Gastrocnemius medialis (tissue), 4 donors: ENCODE measurements around the gene GHITM. TPM values are rescaled to one million over a fixed set of nuclear protein-coding genes. Genes with fewer than 3 reads are reported as not detected.

Experiments
- ATAC-seq, 2 donors: fragments of 150-250 bp; one replicate each; pipeline ENCODE4 v1.9.1; 2016
- DNase-seq, 2 donors: peaks; one replicate each; pipeline ENCODE4 v3.0.0-alpha.2; 2019
- H3K27ac ChIP-seq, 4 donors: fragments of 200-600 bp; sonication (generic); 1 replicate in 1 of 4; 2 replicates in 3 of 4; pipeline ENCODE4 v1.5.1; 2016 to 2018; ENCODE audit warnings: mild to moderate bottlenecking in 2 of 4, moderate library complexity in 1 of 4
- H3K27me3 ChIP-seq, 3 donors: fragments of 200-600 bp; sonication (generic) in 2 of 3; 1 replicate in 1 of 3; 2 replicates in 2 of 3; pipeline versions ENCODE4 v1.5.1 to v1.6.0; 2016 to 2019; ENCODE audit warnings: mild to moderate bottlenecking in 1 of 3, moderate library complexity in 1 of 3
- H3K36me3 ChIP-seq, 2 donors: fragments of 200-600 bp; sonication (generic) in 1 of 2; one replicate each; pipeline ENCODE4 v1.5.1; 2017 to 2018
- H3K4me1 ChIP-seq, 2 donors: fragments of 200-600 bp; sonication (generic) in 1 of 2; one replicate each; pipeline ENCODE4 v1.5.1; 2016 to 2017; ENCODE audit warnings: mild to moderate bottlenecking in 2 of 2
- H3K4me3 ChIP-seq, 4 donors: fragments of 200-600 bp; sonication (generic) in 3 of 4; 1 replicate in 1 of 4; 2 replicates in 3 of 4; pipeline ENCODE4 v1.5.1; 2016 to 2019; ENCODE audit warnings: mild to moderate bottlenecking in 2 of 4
- H3K9me3 ChIP-seq, 3 donors: fragments of 200-600 bp; sonication (generic) in 2 of 3; 1 replicate in 1 of 3; 2 replicates in 2 of 3; pipeline ENCODE4 v1.5.1; 2016 to 2019
- CTCF ChIP-seq, 5 experiments: fragments of 450-650 bp in 3 of 5; fragments of 200-600 bp in 2 of 5; sonication (generic) in 2 of 5; IDR thresholded peaks in 4 of 5; conservative IDR thresholded peaks in 1 of 5; 1 replicate in 4 of 5; 2 replicates in 1 of 5; pipeline ENCODE4 v1.5.1; 2016 to 2019; ENCODE audit warnings: antibody characterized with exemption in 5 of 5, mild to moderate bottlenecking in 3 of 5, moderate library complexity in 3 of 5
- POLR2A ChIP-seq, 2 donors: fragments of 450-650 bp; IDR thresholded peaks; one replicate each; pipeline ENCODE4 v1.6.1; 2017; ENCODE audit warnings: antibody characterized with exemption in 2 of 2, mild to moderate bottlenecking in 2 of 2, moderate library complexity in 2 of 2
- in situ Hi-C, 4 donors: fragments of 200-750 bp; cut with MboI; loops; one replicate each; pipeline versions ENCODE4 v1.15.0 to v1.8.0; 2017; ENCODE audit warnings: low sequenced_read_pairs in 4 of 4
- intact Hi-C: fragments of 100-400 bp; cut with DNase I; formaldehyde crosslinking; loops from one replicate; pipeline ENCODE4 v1.15.1; 2023; ENCODE audit warnings: low total_unique reads
- total RNA-seq, 4 donors: library from RNA; depleted of rRNA; stranded (reverse); fragments of >200 nt; gene quantifications; one replicate each; pipeline versions ENCODE4 v1.1.0 to v1.2.3, GENCODE V29; 2016

The GHITM gene
- total RNA-seq, 4 donors from 2014 or later = 307 to 444 (median 358) TPM

GRCh38 chr10:84193327-84193726, 54.0 kb downstream of the GHITM start:
- DNase-seq (no peak), ATAC-seq (no peak)
- in situ Hi-C loops (no loop called here), intact Hi-C loops (no loop called here)
- Histone ChIP-seq H3K27me3 (peaks cover 15 to 25% (median 20%) of the 10 kb centered on the region in 3 donors), H3K9me3 (no peaks in the 10 kb centered on the region), H3K4me1 (peaks cover 0 to 3% of the 10 kb centered on the region in 2 donors), H3K27ac (no peak overlapping the region), H3K4me3 (no peak overlapping the region), H3K36me3 (no peaks in the 10 kb centered on the region)
- TF ChIP-seq POLR2A (IDR thresholded peaks at IDR 0.05) (no peak), CTCF (IDR thresholded peaks at IDR 0.05 in 4 of 5, conservative IDR thresholded peaks at IDR 0.05 in 1 of 5) (no peak)

GRCh38 chr10:84193846-84194423, 54.6 kb downstream of the GHITM start:
- DNase-seq = no peak
- H3K9me3 ChIP-seq = no peaks in the 10 kb centered on the region
- in situ Hi-C loops = no loop called here

GRCh38 chr10:84194424-84195043, 55.2 kb downstream of the GHITM start, which contains the start of gene CDHR1:
Gene CDHR1, plus strand, starts transcription at chr10:84194537. Its CDS starts 224 bp downstream, at chr10:84194761.
- Histone ChIP-seq H3K27ac (no peak within 1 kb of the TSS), H3K36me3 (no peaks in the 10 kb centered on the region), H3K27me3 (peaks cover 15 to 25% (median 20%) of the 10 kb centered on the region in 3 donors), H3K9me3 (no peaks in the 10 kb centered on the region), H3K4me1 (peaks cover 0 to 3% of the 10 kb centered on the region in 2 donors), H3K4me3 (peak within 1 kb of the TSS; percentile 28 to 53 (median 46))
- TF ChIP-seq CTCF (IDR thresholded peaks at IDR 0.05 in 4 of 5, conservative IDR thresholded peaks at IDR 0.05 in 1 of 5) (no peak), POLR2A (IDR thresholded peaks at IDR 0.05) (no peak)
- no peak for DNase-seq
- intact Hi-C loops (no loop called here), in situ Hi-C loops (no loop called here)
- no peak for ATAC-seq

More at GRCh38 chr10:84193846-84194423, 54.6 kb downstream of the GHITM start:
- intact Hi-C loops = no loop called here
- peaks cover 15 to 25% (median 20%) of the 10 kb centered on the region in 3 donors for H3K27me3 ChIP-seq
- no peak for TF ChIP-seq CTCF (IDR thresholded peaks at IDR 0.05 in 4 of 5, conservative IDR thresholded peaks at IDR 0.05 in 1 of 5)
- TF ChIP-seq POLR2A (IDR thresholded peaks at IDR 0.05) = no peak
- peak overlapping the region; percentile 28 to 53 (median 46) for H3K4me3 ChIP-seq
- no peak overlapping the region for H3K27ac ChIP-seq
- no peak for ATAC-seq
- peaks cover 0 to 3% of the 10 kb centered on the region in 2 donors for H3K4me1 ChIP-seq
- H3K36me3 ChIP-seq = no peaks in the 10 kb centered on the region

- intact Hi-C loops = no loop called here
- ATAC-seq = no peak
Observed at GRCh38 chr10:84195044-84195830, 55.9 kb downstream of the GHITM start.

More at GRCh38 chr10:84195044-84195830, 55.9 kb downstream of the GHITM start:
- TF ChIP-seq CTCF (IDR thresholded peaks at IDR 0.05 in 4 of 5, conservative IDR thresholded peaks at IDR 0.05 in 1 of 5) = no peak
- TF ChIP-seq POLR2A (IDR thresholded peaks at IDR 0.05) = no peak
- no peak overlapping the region for H3K27ac ChIP-seq
- no peaks in the 10 kb centered on the region for H3K9me3 ChIP-seq
- peak overlapping the region in 3 of 4 donors; percentile 28 to 53 (median 44) for H3K4me3 ChIP-seq
- H3K4me1 ChIP-seq = peaks cover 0 to 3% of the 10 kb centered on the region in 2 donors
- in situ Hi-C loops = no loop called here
- peaks cover 15 to 25% (median 20%) of the 10 kb centered on the region in 3 donors for H3K27me3 ChIP-seq
- no peak for DNase-seq
- H3K36me3 ChIP-seq = no peaks in the 10 kb centered on the region
